Right renal cortex interstitium (tissue), 3 donors: ENCODE results near the gene VSX1. TPM values are rescaled to one million over a fixed set of nuclear protein-coding genes. Genes with fewer than 3 reads are reported as not detected.

ENCODE experiments used
- polyA plus RNA-seq, 3 donors: library from polyadenylated mRNA; unstranded; fragments of 120-200 nt; gene quantifications; one replicate each; pipeline ENCODE4 v1.2.1, GENCODE V29; 2013; ENCODE audit not compliant: insufficient read length in 3 of 3

The VSX1 gene
- polyA plus RNA-seq, 3 donors: not detected

Other genes starting within 250 kb of the VSX1 start
- under 1 TPM; 0.12 to 0.79 (median 0.51) TPM for gene CST7, start 132.9 kb downstream of the VSX1 start, polyA plus RNA-seq
- gene APMAP, start 89.4 kb downstream of the VSX1 start, polyA plus RNA-seq: 100 to 1,000 TPM in 2 of 3 donors, 10 to 100 TPM in 1; 99.8 to 108 (median 103) TPM
- 10 to 100 TPM; 29.2 to 35.3 (median 29.6) TPM for gene ACSS1, start 24.0 kb downstream of the VSX1 start, polyA plus RNA-seq
- gene ENTPD6, start 113.6 kb upstream of the VSX1 start, polyA plus RNA-seq: 10 to 100 TPM; 33.8 to 38.3 (median 37.2) TPM
- gene PYGB, start 165.9 kb upstream of the VSX1 start, polyA plus RNA-seq: 10 to 100 TPM; 41.7 to 43.9 (median 43.5) TPM